ENCODE data around the gene THEM5.

The THEM5 gene

DNA sequence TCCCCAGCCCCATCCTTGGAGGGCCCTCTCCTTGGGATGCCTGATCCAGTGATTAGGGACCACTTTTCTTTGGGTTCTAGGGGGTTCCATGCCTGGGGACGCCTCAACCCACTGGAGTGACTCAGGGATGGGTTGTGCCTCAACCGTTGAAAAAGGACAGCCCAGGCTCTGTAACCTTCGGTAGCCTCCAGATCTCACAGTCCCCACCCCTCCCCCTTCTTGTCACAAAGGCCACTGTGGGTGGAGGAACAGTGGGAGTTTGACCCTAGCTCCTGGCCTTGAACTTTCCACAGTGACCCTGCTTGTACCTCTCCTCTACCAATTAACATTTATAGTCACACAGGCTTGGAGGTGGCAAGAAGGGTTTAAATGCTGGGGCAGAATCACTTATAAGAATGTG, 19.3 kb downstream of the THEM5 start:
- H3K4me3 ChIP-seq (ENCODE audit: low read length), result no peak overlapping the region
- no peak for DNase-seq (ENCODE audit: low read depth)
- TF ChIP-seq, protein P1, sequence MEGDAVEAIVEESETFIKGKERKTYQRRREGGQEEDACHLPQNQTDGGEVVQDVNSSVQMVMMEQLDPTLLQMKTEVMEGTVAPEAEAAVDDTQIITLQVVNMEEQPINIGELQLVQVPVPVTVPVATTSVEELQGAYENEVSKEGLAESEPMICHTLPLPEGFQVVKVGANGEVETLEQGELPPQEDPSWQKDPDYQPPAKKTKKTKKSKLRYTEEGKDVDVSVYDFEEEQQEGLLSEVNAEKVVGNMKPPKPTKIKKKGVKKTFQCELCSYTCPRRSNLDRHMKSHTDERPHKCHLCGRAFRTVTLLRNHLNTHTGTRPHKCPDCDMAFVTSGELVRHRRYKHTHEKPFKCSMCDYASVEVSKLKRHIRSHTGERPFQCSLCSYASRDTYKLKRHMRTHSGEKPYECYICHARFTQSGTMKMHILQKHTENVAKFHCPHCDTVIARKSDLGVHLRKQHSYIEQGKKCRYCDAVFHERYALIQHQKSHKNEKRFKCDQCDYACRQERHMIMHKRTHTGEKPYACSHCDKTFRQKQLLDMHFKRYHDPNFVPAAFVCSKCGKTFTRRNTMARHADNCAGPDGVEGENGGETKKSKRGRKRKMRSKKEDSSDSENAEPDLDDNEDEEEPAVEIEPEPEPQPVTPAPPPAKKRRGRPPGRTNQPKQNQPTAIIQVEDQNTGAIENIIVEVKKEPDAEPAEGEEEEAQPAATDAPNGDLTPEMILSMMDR (IDR thresholded peaks at IDR 0.05; ENCODE audit: insufficient read depth, low read depth, low read length, missing control alignments), result no peak

GRCh38 chr1:151833172-151833900, 20.2 kb downstream of the THEM5 start:
- H3K4me3 ChIP-seq (ENCODE audit: low read length), result no peak overlapping the region
- no peak for DNase-seq (ENCODE audit: low read depth)
- TF ChIP-seq, protein P1 (IDR thresholded peaks at IDR 0.05; ENCODE audit: insufficient read depth, low read depth, low read length, missing control alignments), result no peak

GRCh38 chr1:151832318-151832980, 21.1 kb downstream of the THEM5 start:
- no peak overlapping the region for H3K4me3 ChIP-seq (ENCODE audit: low read length)
- TF ChIP-seq, protein P1 (IDR thresholded peaks at IDR 0.05; ENCODE audit: insufficient read depth, low read depth, low read length, missing control alignments), result no peak
- DNase-seq (ENCODE audit: low read depth), result peak; percentile 74

DNA sequence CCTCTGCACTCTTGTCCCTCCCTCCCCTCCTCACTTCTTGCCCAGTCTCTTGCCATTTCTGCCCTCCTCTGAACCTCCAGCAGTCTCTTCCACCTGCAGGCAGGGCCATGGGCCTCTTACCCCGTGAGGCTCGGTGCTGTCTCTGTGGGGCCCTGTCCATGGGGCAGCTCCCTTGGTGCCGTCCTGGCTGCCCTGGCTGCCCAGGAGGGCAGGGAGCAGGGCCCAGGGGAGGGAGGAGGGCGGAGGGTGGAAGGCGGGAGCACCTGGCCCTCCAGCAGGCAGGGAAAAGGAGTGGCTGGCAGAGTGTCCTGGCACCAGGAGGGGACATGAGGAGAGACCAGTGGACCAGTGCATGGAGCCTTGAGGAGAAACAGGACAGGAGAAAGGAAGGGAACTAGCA, 21.9 kb downstream of the THEM5 start, which contains the start of gene RORC:
Gene RORC, minus strand, starts transcription at position 198 of the 400 bp plus-strand sequence. Its CDS starts 38 bp downstream, at position 160.
- H3K4me3 ChIP-seq (ENCODE audit: low read length), result no peak within 1 kb of the TSS
- no peak for DNase-seq (ENCODE audit: low read depth)
- TF ChIP-seq, protein P1 (IDR thresholded peaks at IDR 0.05; ENCODE audit: insufficient read depth, low read depth, low read length, missing control alignments), result no peak

- TF ChIP-seq, protein P1 (IDR thresholded peaks at IDR 0.05; ENCODE audit: insufficient read depth, low read depth, low read length, missing control alignments), result no peak
- no peak for DNase-seq (ENCODE audit: low read depth)
- no peak overlapping the region for H3K4me3 ChIP-seq (ENCODE audit: low read length)
Observed at GRCh38 chr1:151831256-151831591, 22.3 kb downstream of the THEM5 start.

GRCh38 chr1:151830055-151830454, 23.5 kb downstream of the THEM5 start:
- TF ChIP-seq, protein P1 (IDR thresholded peaks at IDR 0.05; ENCODE audit: insufficient read depth, low read depth, low read length, missing control alignments), result no peak
- no peak overlapping the region for H3K4me3 ChIP-seq (ENCODE audit: low read length)
- no peak for DNase-seq (ENCODE audit: low read depth)

All from epithelial cell of esophagus (primary cell).